ENCODE measurements around the gene RAB29.

Gene RAB29

GRCh38 chr1:205798577-205798976 lies 23.3 kb upstream of the RAB29 start:
- Histone ChIP-seq H3K27ac (ENCODE audit: low read depth in 2 of 2, low read length in 2 of 2) (no peak overlapping the region), H3K36me3 (ENCODE audit: control insufficient read depth in 2 of 2, insufficient read depth in 2 of 2, low read length in 2 of 2) (peaks cover 12 to 20% of the 10 kb centered on the region in 2 donors), H3K9me3 (ENCODE audit: control insufficient read depth in 2 of 2, low read length in 2 of 2) (no peaks in the 10 kb centered on the region), H3K4me3 (ENCODE audit: low read length in 2 of 2) (no peak overlapping the region), H3K27me3 (ENCODE audit: control insufficient read depth in 2 of 2, insufficient read depth in 2 of 2, low read length in 2 of 2) (no peaks in the 10 kb centered on the region), H3K4me1 (ENCODE audit: control insufficient read depth in 2 of 2, insufficient read depth in 2 of 2, low read length in 2 of 2) (no peaks in the 10 kb centered on the region), H3K9ac (ENCODE audit: low read depth in 1 of 2, low read length in 2 of 2) (no peak overlapping the region)

GRCh38 chr1:205797168-205797567 lies 21.9 kb upstream of the RAB29 start:
- Histone ChIP-seq H3K9me3 (ENCODE audit: control insufficient read depth in 2 of 2, low read length in 2 of 2) (no peaks in the 10 kb centered on the region), H3K27me3 (ENCODE audit: control insufficient read depth in 2 of 2, insufficient read depth in 2 of 2, low read length in 2 of 2) (no peaks in the 10 kb centered on the region), H3K4me3 (ENCODE audit: low read length in 2 of 2) (no peak overlapping the region), H3K27ac (ENCODE audit: low read depth in 2 of 2, low read length in 2 of 2) (no peak overlapping the region), H3K36me3 (ENCODE audit: control insufficient read depth in 2 of 2, insufficient read depth in 2 of 2, low read length in 2 of 2) (peaks cover 12 to 20% of the 10 kb centered on the region in 2 donors), H3K9ac (ENCODE audit: low read depth in 1 of 2, low read length in 2 of 2) (no peak overlapping the region), H3K4me1 (ENCODE audit: control insufficient read depth in 2 of 2, insufficient read depth in 2 of 2, low read length in 2 of 2) (no peaks in the 10 kb centered on the region)

- H3K36me3 ChIP-seq (ENCODE audit: control insufficient read depth in 2 of 2, insufficient read depth in 2 of 2, low read length in 2 of 2): peaks cover 12 to 20% of the 10 kb centered on the region in 2 donors
- no peak overlapping the region for H3K4me3 ChIP-seq (ENCODE audit: low read length in 2 of 2)
- no peak overlapping the region for H3K27ac ChIP-seq (ENCODE audit: low read depth in 2 of 2, low read length in 2 of 2)
- H3K9me3 ChIP-seq (ENCODE audit: control insufficient read depth in 2 of 2, low read length in 2 of 2): no peaks in the 10 kb centered on the region
- H3K4me1 ChIP-seq (ENCODE audit: control insufficient read depth in 2 of 2, insufficient read depth in 2 of 2, low read length in 2 of 2): no peaks in the 10 kb centered on the region
- no peak overlapping the region for H3K9ac ChIP-seq (ENCODE audit: low read depth in 1 of 2, low read length in 2 of 2)
- H3K27me3 ChIP-seq (ENCODE audit: control insufficient read depth in 2 of 2, insufficient read depth in 2 of 2, low read length in 2 of 2): no peaks in the 10 kb centered on the region
Measured at GRCh38 chr1:205794011-205794730, 18.9 kb upstream of the RAB29 start.

GRCh38 chr1:205792961-205793673 lies 17.8 kb upstream of the RAB29 start:
- H3K9me3 ChIP-seq (ENCODE audit: control insufficient read depth in 2 of 2, low read length in 2 of 2): no peaks in the 10 kb centered on the region
- H3K27me3 ChIP-seq (ENCODE audit: control insufficient read depth in 2 of 2, insufficient read depth in 2 of 2, low read length in 2 of 2): no peaks in the 10 kb centered on the region
- no peaks in the 10 kb centered on the region for H3K4me1 ChIP-seq (ENCODE audit: control insufficient read depth in 2 of 2, insufficient read depth in 2 of 2, low read length in 2 of 2)
- H3K27ac ChIP-seq (ENCODE audit: low read depth in 2 of 2, low read length in 2 of 2): no peak overlapping the region
- H3K36me3 ChIP-seq (ENCODE audit: control insufficient read depth in 2 of 2, insufficient read depth in 2 of 2, low read length in 2 of 2): peaks cover 7 to 20% of the 10 kb centered on the region in 2 donors
- no peak overlapping the region for H3K4me3 ChIP-seq (ENCODE audit: low read length in 2 of 2)
- H3K9ac ChIP-seq (ENCODE audit: low read depth in 1 of 2, low read length in 2 of 2): no peak overlapping the region

- Histone ChIP-seq H3K4me1 (ENCODE audit: control insufficient read depth in 2 of 2, insufficient read depth in 2 of 2, low read length in 2 of 2) (no peaks in the 10 kb centered on the region), H3K9ac (ENCODE audit: low read depth in 1 of 2, low read length in 2 of 2) (no peak overlapping the region), H3K4me3 (ENCODE audit: low read length in 2 of 2) (no peak overlapping the region), H3K27ac (ENCODE audit: low read depth in 2 of 2, low read length in 2 of 2) (no peak overlapping the region), H3K9me3 (ENCODE audit: control insufficient read depth in 2 of 2, low read length in 2 of 2) (no peaks in the 10 kb centered on the region), H3K27me3 (ENCODE audit: control insufficient read depth in 2 of 2, insufficient read depth in 2 of 2, low read length in 2 of 2) (no peaks in the 10 kb centered on the region), H3K36me3 (ENCODE audit: control insufficient read depth in 2 of 2, insufficient read depth in 2 of 2, low read length in 2 of 2) (peaks cover 6 to 14% of the 10 kb centered on the region in 2 donors)
Measured at GRCh38 chr1:205792481-205792881, 17.2 kb upstream of the RAB29 start.

- H3K27ac ChIP-seq (ENCODE audit: low read depth in 2 of 2, low read length in 2 of 2): no peak overlapping the region
- H3K36me3 ChIP-seq (ENCODE audit: control insufficient read depth in 2 of 2, insufficient read depth in 2 of 2, low read length in 2 of 2): peaks cover 0 to 11% of the 10 kb centered on the region in 2 donors
- H3K9ac ChIP-seq (ENCODE audit: low read depth in 1 of 2, low read length in 2 of 2): no peak overlapping the region
- no peak overlapping the region for H3K4me3 ChIP-seq (ENCODE audit: low read length in 2 of 2)
- no peaks in the 10 kb centered on the region for H3K4me1 ChIP-seq (ENCODE audit: control insufficient read depth in 2 of 2, insufficient read depth in 2 of 2, low read length in 2 of 2)
- H3K27me3 ChIP-seq (ENCODE audit: control insufficient read depth in 2 of 2, insufficient read depth in 2 of 2, low read length in 2 of 2): no peaks in the 10 kb centered on the region
- H3K9me3 ChIP-seq (ENCODE audit: control insufficient read depth in 2 of 2, low read length in 2 of 2): no peaks in the 10 kb centered on the region
Measured at GRCh38 chr1:205791568-205792180, 16.4 kb upstream of the RAB29 start.

- Histone ChIP-seq H3K9me3 (ENCODE audit: control insufficient read depth in 2 of 2, low read length in 2 of 2) (no peaks in the 10 kb centered on the region), H3K27ac (ENCODE audit: low read depth in 2 of 2, low read length in 2 of 2) (no peak overlapping the region)
Measured at GRCh38 chr1:205787287-205787916, 12.1 kb upstream of the RAB29 start.

GRCh38 chr1:205786601-205787000 lies 11.3 kb upstream of the RAB29 start:
- Histone ChIP-seq H3K27me3 (ENCODE audit: control insufficient read depth in 2 of 2, insufficient read depth in 2 of 2, low read length in 2 of 2) (no peaks in the 10 kb centered on the region), H3K27ac (ENCODE audit: low read depth in 2 of 2, low read length in 2 of 2) (no peak overlapping the region), H3K4me3 (ENCODE audit: low read length in 2 of 2) (no peak overlapping the region), H3K36me3 (ENCODE audit: control insufficient read depth in 2 of 2, insufficient read depth in 2 of 2, low read length in 2 of 2) (no peaks in the 10 kb centered on the region), H3K9me3 (ENCODE audit: control insufficient read depth in 2 of 2, low read length in 2 of 2) (no peaks in the 10 kb centered on the region), H3K9ac (ENCODE audit: low read depth in 1 of 2, low read length in 2 of 2) (no peak overlapping the region), H3K4me1 (ENCODE audit: control insufficient read depth in 2 of 2, insufficient read depth in 2 of 2, low read length in 2 of 2) (no peaks in the 10 kb centered on the region)

More at GRCh38 chr1:205787287-205787916, 12.1 kb upstream of the RAB29 start:
- no peak overlapping the region for H3K9ac ChIP-seq (ENCODE audit: low read depth in 1 of 2, low read length in 2 of 2)
- H3K36me3 ChIP-seq (ENCODE audit: control insufficient read depth in 2 of 2, insufficient read depth in 2 of 2, low read length in 2 of 2): no peaks in the 10 kb centered on the region
- no peak overlapping the region for H3K4me3 ChIP-seq (ENCODE audit: low read length in 2 of 2)
- no peaks in the 10 kb centered on the region for H3K4me1 ChIP-seq (ENCODE audit: control insufficient read depth in 2 of 2, insufficient read depth in 2 of 2, low read length in 2 of 2)
- H3K27me3 ChIP-seq (ENCODE audit: control insufficient read depth in 2 of 2, insufficient read depth in 2 of 2, low read length in 2 of 2): no peaks in the 10 kb centered on the region

- Histone ChIP-seq H3K9me3 (ENCODE audit: control insufficient read depth in 2 of 2, low read length in 2 of 2) (no peaks in the 10 kb centered on the region), H3K36me3 (ENCODE audit: control insufficient read depth in 2 of 2, insufficient read depth in 2 of 2, low read length in 2 of 2) (no peaks in the 10 kb centered on the region), H3K4me3 (ENCODE audit: low read length in 2 of 2) (no peak overlapping the region), H3K27ac (ENCODE audit: low read depth in 2 of 2, low read length in 2 of 2) (no peak overlapping the region), H3K27me3 (ENCODE audit: control insufficient read depth in 2 of 2, insufficient read depth in 2 of 2, low read length in 2 of 2) (no peaks in the 10 kb centered on the region), H3K9ac (ENCODE audit: low read depth in 1 of 2, low read length in 2 of 2) (no peak overlapping the region), H3K4me1 (ENCODE audit: control insufficient read depth in 2 of 2, insufficient read depth in 2 of 2, low read length in 2 of 2) (no peaks in the 10 kb centered on the region)
Measured at GRCh38 chr1:205785446-205785845, 10.2 kb upstream of the RAB29 start.

GRCh38 chr1:205783904-205784303 lies 8.6 kb upstream of the RAB29 start:
- Histone ChIP-seq H3K27ac (ENCODE audit: low read depth in 2 of 2, low read length in 2 of 2) (no peak overlapping the region), H3K36me3 (ENCODE audit: control insufficient read depth in 2 of 2, insufficient read depth in 2 of 2, low read length in 2 of 2) (no peaks in the 10 kb centered on the region), H3K4me1 (ENCODE audit: control insufficient read depth in 2 of 2, insufficient read depth in 2 of 2, low read length in 2 of 2) (no peaks in the 10 kb centered on the region), H3K4me3 (ENCODE audit: low read length in 2 of 2) (no peak overlapping the region), H3K9me3 (ENCODE audit: control insufficient read depth in 2 of 2, low read length in 2 of 2) (no peaks in the 10 kb centered on the region), H3K9ac (ENCODE audit: low read depth in 1 of 2, low read length in 2 of 2) (no peak overlapping the region), H3K27me3 (ENCODE audit: control insufficient read depth in 2 of 2, insufficient read depth in 2 of 2, low read length in 2 of 2) (no peaks in the 10 kb centered on the region)
